Hematopoietic multipotent progenitor cell treated with erythropoietin and hydrocortisone succinate and interleukin-3 and kit ligand, for 4 days (in vitro differentiated cells): Measurements from ENCODE around the gene FKBP1A.

Experiments used
- DNase-seq: peaks from one replicate; pipeline ENCODE4 v3.0.0-alpha.2; 2015

Gene FKBP1A

GRCh38 chr20:1392693-1393506 is at the start of gene FKBP1A:
Gene FKBP1A (minus strand): TSS chr20:1393054. CDS start chr20:1392998, 56 bp downstream.
- peak; percentile 96 for DNase-seq

- DNase-seq = no peak
Measured at GRCh38 chr20:1442304-1442703, 49.5 kb upstream of the FKBP1A start.

DNA sequence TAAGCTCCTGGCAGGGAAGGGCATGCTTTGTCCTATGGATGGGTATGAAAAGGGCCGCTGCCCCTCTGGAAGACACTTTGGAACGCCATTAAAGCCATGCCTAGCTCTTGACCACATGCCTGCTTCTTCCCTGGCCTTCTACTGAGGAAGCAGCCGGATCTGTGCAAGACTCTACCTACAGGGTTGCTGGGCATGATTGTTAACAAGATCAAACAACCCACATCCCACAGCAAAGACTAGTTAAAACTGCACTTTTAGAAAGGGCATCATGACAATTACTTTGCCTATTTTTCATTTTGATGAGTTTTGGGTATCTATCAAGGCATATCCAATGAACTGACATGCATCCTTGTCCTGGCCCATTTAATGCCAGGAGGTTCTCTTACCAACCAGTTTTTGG is 48.3 kb upstream of the FKBP1A start:
- DNase-seq = no peak

DNA sequence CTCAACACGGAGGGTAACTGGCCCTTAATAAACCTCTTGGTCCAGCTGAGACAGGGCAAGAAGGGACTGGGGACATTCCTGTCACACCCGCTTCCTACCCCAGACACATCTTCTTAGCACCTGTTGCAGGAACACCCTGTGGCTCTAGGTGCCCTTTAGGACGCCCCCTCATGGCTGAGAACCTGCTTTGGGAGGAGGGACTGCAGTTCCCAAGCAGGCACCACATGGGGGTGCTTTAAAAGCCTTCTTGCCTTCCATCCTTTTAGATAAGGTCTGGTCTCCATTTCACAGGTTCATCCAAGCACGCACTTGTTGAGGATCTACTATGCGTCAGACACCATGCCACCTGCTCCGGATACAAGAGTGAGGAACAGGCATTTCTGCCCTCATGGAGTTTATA is 47.2 kb upstream of the FKBP1A start:
- DNase-seq = peak; percentile 68

DNA sequence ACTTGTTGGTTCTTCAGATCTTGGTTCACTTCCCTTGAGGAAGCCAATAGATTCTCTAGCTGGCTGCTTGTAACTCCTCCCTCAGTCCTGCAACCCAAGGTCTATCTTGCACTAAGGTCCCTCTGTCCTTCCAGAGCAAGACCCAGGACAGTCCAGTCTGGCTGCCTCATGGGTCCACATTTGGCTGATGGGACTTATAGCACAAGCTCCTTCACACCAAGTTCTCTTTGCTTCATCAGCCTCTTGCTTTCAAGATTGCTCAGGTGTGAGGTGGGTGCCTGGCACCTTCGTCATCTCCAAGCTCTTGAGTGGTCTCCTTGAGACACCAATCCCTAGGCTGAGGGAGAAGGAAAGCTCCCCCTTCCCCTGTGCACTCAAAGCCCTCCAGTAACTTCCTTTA is 45.5 kb upstream of the FKBP1A start:
- DNase-seq = no peak

- DNase-seq = peak; percentile 87
Measured at GRCh38 chr20:1437235-1437904, 44.5 kb upstream of the FKBP1A start.

DNA sequence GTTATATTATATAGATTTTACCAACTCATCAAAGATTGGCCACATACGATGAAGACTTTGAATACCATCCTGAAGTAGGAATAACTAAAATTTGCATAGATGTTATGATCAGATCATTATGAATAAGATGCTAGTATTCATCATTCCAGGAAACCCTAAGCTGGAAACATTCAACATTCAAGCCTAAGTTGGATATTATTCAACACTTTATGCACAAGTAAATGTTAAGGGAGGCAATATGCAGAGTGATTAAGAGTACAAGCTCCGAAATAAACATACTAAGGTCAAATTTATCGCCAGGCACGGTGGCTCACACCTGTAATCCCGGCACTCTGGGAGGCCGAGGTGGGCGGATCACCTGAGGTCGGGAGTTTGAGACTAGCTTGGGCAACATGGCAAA is 43.4 kb upstream of the FKBP1A start:
- DNase-seq = no peak

DNA sequence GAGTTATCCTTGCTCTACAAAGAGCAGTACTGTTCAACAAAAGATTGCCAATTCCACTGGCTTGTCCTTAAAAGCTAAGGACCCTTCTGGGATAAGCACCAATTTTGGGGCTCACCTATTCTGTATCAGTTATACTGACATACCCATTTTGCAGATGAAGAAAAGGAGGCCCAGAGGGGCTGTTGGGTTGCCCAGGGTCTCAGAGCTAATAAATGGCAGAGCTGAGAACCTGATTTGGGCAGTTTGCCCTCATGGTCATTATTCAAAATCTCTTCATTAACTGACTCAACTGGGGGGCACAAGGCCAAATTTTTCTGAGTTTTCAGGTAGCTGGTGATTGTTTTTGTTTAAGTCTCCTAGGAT is 42.5 kb upstream of the FKBP1A start:
- no peak for DNase-seq

DNA sequence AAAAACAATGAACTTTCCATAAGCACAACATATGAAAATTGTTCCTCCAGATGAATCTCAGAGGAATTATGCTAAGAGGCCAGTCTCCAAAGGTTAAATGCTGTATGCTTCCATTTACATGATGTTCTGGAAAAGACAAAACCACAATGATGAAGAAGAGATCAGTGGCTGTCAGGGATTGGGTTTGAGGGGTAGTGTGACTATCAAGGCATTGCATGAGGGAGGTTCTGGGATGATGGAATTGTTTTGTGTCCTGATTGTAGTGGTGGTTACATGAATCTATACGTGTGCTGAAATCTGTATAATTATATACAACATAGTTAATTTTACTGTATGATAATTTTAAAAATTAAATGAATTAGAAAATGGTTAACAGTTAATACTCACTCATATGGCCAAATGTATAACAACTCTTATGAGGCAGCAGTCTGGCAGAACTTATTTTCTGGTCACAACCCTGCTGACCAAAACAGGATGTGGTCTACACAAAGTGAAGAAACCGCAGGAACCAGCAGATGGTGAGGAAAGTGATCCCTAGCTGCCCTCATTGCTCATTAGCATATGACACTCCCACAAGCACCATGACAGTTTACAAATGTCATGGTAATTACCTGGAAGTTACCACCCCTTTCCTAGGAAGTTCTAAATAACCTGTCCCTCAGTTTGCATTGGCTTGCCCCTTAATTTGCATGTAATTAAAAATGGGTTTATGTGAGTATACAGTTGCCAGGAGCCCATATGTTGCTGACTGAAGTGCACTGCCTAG is 41.9 kb upstream of the FKBP1A start:
- DNase-seq = peak; percentile 95

GRCh38 chr20:1431158-1431557 is 38.3 kb upstream of the FKBP1A start:
- DNase-seq = no peak

GRCh38 chr20:1430004-1430451 is 37.2 kb upstream of the FKBP1A start:
- DNase-seq = no peak

GRCh38 chr20:1429143-1429728 is 36.4 kb upstream of the FKBP1A start:
- DNase-seq = no peak

GRCh38 chr20:1427457-1428054 is 34.7 kb upstream of the FKBP1A start:
- DNase-seq = peak; percentile 22

DNA sequence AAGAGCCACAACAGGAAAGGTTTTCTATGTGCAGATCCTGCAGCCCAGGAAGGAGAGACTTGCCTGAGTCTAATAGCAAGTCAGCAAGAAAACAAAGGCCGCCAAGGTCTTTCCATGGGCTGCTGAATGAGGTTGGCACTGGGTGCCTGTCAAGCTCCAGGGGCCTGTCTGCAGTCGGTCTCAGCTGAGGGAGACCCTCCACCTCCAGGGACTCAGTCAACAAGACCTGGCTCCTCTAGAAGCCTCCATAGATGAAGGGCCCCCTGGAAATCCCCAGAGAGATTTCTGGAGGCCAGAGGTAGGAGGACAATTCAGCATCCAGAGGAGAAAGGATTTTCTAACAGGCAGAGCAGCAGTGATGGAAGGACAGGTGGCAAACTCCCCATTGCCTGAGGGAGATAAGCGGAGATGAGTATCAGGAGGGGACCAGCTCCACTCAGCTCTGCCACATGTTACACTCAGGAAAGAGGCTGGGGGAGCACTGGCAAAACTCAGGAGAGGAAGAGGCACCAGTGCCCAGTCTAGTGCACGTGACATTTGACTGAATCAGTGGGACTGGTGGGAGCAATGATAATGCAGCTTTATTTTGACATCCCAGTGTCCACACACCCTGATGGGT is 33.5 kb upstream of the FKBP1A start:
- DNase-seq = no peak

DNA sequence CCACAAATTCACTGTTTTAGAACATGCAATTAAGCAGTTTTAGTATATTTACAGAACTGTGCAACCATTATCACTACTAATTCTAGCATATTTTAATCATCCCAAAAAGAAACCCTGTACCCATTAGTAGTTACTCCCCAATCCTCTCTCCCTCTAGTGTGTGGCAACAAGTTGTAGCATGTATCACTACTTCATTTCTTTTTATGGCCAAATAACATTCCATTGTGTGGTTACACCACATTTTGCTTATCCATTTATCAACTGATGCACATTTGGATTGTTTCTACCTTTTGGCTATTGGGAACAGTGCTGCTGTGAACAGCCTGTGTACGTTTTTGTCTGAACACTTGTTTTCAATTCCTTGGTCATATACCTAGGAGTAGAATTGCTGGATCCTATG is 31.5 kb upstream of the FKBP1A start:
- DNase-seq = no peak

- DNase-seq = peak; percentile 81
Measured at GRCh38 chr20:1423625-1424106, 30.8 kb upstream of the FKBP1A start.

DNA sequence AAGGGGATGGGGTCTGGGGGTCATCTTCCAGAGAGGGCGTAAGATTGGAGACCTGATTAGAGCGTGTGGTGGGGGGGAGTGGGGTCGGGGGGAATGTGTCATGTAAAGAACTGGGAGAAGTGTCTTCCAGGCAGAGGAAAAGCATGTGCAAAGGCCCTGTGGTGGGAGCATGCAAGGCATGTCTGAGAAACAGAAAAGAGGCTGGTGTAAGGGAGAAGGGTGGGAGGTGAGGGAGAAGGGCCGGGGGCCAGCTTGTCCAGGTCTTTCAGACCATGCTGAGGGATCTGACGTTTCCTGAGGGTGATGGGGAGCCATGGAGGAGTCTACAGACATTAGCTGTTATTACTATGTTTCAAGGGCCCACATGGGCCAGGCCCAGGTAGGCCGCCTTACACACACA is 30.4 kb upstream of the FKBP1A start:
- no peak for DNase-seq

- no peak for DNase-seq
Measured at GRCh38 chr20:1422753-1423152, 29.9 kb upstream of the FKBP1A start.

GRCh38 chr20:1420066-1420465 is 27.2 kb upstream of the FKBP1A start:
- DNase-seq = no peak

DNA sequence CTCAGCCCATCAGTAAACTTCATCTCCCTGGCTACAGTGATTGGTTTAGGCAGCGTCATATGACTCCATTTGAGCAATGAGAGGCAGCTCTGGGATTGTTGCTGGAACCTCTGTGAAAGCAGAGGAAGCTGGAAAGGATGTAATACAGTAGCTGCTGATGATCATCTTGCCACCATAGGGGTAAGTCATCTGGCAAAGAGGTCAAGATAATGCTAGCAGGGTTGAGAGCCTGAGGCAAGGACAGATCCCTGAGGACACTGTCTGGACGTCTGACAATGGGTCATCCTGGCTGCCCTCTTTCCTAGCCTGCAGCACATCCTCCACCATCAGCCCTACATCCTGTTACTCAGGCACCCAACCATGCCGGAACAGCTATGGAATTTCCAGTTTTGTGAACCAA is 25.5 kb upstream of the FKBP1A start:
- no peak for DNase-seq

- no peak for DNase-seq
Measured at GRCh38 chr20:1417790-1418189, 24.9 kb upstream of the FKBP1A start.

- no peak for DNase-seq
Measured at GRCh38 chr20:1417273-1417672, 24.4 kb upstream of the FKBP1A start.
